LoVo (cell line): ENCODE data around the gene UGT8.

Experiments
- DNase-seq: peaks from one replicate; pipeline ENCODE4 v3.0.0-alpha.2; 2016; ENCODE audit warnings: low spot score

The UGT8 gene

DNA sequence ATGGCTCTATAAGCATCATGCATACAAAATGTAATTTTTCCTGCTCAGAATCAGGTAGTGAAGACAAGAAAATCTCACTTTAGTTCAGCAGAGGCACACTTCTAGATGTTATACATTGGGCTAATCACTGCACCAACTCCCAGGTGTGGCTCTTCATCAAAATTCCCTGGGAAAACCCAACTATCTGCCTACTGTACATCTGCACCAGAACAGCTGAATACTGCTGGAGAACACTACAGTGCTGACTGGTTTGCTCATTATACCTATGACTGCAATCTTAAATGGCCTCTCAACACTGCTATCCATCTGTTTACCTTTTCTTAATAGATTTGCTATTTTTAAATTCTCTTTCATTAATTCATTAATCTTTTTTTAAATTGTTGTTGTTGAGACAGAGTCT lies 92.0 kb downstream of the UGT8 start:
- DNase-seq: no peak

DNA sequence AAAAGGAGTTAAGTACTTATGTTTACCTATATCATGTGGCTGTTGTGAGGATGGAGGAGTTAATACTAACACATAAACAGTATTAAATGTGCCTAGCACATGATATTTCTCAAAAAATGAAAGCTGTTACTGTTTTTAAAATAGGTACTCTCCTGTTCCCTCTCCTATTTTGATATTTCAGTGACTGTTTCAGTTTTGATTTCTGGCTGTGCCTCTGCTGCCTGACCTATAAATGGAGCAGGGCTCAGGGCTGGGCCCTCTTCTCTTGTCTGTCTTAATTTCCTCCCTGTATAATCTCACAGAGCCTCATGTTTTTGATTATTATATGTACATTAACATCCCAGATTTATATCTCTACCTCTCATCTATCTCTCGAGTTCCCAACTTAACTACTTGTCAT lies 93.3 kb downstream of the UGT8 start:
- no peak for DNase-seq

DNA sequence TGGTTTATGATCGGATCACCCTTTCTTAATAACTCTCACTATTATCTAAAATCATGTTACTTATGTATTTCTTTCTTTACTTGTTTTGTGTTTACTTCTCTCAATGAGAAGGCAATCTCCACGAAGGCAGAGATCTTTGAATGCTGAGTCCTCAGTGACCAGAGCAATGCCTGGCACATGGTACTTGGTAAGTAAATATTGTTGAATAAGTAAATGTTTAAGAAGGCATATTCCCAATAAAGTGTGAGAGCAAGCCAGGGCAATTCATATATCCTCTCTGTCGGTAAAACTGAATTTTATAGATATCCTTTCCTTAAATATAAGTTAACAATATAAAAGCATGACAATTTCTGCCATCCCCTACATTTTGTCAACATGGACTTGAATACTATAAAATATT lies 94.4 kb downstream of the UGT8 start:
- no peak for DNase-seq

DNA sequence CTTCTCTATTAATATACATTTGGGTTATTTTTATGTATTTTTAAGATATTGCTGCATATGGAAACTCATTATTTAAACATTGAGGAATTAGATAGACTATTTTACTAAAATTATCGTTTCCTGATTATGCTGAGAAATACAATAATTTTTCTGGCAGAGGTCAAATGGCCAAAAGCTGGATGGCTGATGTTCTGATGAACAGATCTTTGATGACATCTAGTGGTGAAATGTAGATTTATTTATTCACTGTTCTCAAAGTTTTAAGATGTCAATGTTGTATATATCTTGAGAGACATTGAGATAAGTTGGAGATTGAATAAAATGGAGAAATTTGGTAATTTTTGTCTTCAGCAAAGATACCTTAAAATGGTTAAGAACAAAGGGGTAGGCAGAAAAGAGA lies 96.2 kb downstream of the UGT8 start:
- peak; percentile 61 for DNase-seq

DNA sequence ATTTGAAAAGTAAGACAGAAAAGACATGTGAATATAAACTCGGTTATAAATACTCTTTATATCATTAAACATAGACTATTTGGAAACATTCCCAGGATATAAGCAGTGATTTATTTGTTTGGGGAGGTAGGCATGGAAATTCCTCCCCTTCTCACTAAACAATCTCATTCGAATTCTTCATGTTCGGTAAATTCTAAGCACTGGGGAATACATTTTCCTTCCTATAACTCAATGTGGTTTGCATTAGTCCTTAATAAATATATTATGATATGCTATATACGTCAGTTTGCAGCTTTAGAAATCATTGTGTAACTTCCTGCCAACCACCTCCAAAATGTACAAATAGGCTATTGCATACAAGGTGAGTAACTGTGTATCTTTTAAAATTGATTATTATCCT lies 99.6 kb downstream of the UGT8 start:
- no peak for DNase-seq

DNA sequence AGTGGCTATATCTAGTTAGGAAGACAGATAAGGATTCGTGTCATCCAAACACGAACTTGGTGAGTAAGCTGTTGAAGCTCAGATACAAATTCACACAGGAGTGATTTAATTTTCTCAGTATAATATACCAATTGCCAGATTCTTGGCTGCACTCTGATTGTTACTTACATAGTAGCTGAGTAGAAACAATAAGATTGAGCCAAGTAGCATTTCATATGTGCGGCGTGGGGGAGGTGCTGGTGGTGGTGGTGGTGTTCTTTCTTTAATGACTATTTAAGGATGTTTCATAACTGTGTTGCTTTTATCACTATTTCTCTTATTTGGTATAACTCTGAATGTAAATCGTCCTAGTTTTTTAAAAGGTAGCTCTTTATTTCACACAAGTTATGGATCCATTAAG lies 102.9 kb downstream of the UGT8 start:
- no peak for DNase-seq

DNA sequence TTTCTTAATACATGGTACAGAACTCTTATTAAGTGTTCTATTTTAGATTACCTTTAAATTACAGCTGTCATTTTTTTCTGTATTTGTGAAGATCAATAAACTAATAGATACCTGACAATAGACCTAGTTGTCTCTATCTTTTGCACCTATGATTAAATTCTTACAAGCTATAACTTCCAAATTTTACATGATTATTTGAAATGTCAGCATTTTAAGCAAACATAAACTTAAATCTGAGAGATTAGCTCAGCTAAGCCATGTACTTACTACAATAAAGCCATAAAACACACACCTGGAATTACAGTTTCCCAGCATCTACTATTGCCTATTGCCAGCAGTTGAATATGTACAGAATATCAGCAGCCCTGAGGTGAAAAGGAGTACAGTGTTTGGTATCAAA lies 118.8 kb downstream of the UGT8 start:
- DNase-seq: no peak

DNA sequence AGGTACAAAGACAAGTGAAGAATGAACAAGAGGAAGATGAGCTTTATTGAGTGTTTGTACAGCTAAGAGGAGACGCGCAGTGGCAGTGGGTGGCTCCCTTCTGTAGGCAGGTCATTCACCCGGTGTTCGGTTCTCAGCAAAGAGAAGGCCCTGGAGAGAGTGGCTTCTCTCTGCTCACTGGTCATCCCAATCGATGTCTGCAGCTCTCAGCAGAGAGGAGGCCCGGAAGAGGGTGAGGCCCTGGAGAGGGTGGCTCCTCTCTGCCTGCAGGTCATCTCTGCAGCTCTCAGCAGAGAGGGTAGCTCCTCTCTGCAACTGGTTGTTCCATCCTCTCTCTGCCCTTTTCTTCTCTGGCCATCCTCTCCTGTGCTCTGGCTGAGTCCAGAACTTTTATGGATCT lies 126.5 kb downstream of the UGT8 start:
- no peak for DNase-seq

DNA sequence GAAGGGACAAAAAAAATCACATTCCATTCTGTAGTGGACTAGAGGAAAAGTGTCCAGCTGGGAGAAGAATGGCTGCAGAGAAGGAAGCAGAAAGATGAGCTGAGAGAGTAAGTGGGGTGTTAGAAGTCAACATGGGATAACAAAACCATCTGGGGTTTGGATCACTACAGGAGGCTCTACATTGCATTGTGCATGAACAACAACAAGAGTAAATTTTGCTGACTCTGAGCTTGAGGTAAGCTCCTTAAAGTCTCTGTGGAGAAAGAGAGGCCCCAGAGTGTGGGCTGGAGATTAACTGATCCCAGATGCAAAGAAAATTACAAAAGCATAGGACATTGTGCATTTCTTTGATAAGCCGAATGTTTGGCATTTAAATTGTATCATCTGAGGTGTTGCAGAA lies 128.9 kb downstream of the UGT8 start:
- no peak for DNase-seq
